GM12878 (cell line): ENCODE measurements around the gene PARS2. TPM values are rescaled to one million over a fixed set of nuclear protein-coding genes. Genes with fewer than 3 reads are reported as not detected.

Experiments used
- CEBPZ ChIP-seq: fragments of 150-350 bp; IDR thresholded peaks from 2 replicates; pipeline ENCODE4 v1.6.1; 2016; ENCODE audit warnings: low read depth, low read length
- EGR1 ChIP-seq, 2 experiments: IDR thresholded peaks; 1 replicate in 1 of 2; 2 replicates in 1 of 2; pipeline ENCODE4 v1.6.1; 2011 to 2012; ENCODE audit warnings: low read depth in 2 of 2, low read length in 2 of 2, borderline replicate concordance in 1 of 2, mild to moderate bottlenecking in 1 of 2, moderate library complexity in 1 of 2
- MEF2B ChIP-seq: fragments of 450-650 bp; IDR thresholded peaks from 2 replicates; pipeline ENCODE4 v1.6.1; 2018; ENCODE audit warnings: mild to moderate bottlenecking, moderate library complexity; ENCODE audit not compliant: partially characterized antibody, poor library complexity, severe bottlenecking
- NBN ChIP-seq: fragments of 450-650 bp; IDR thresholded peaks from 2 replicates; pipeline ENCODE4 v1.6.1; 2016
- RB1 ChIP-seq: fragments of 450-650 bp; formaldehyde crosslinking; IDR thresholded peaks from 2 replicates; pipeline ENCODE4 v1.6.1; 2017; ENCODE audit warnings: mild to moderate bottlenecking, borderline replicate concordance
- SIX5 ChIP-seq: IDR thresholded peaks from 2 replicates; pipeline ENCODE4 v1.6.1; 2011; ENCODE audit warnings: mild to moderate bottlenecking, low read depth, low read length, moderate library complexity; ENCODE audit not compliant: severe bottlenecking
- SREBF1 ChIP-seq: IDR thresholded peaks from 2 replicates; pipeline ENCODE4 v1.6.1; 2012; ENCODE audit warnings: mild to moderate bottlenecking, low read length
- USF2 ChIP-seq: IDR thresholded peaks from 2 replicates; pipeline ENCODE4 v1.6.1; 2011; ENCODE audit warnings: low read depth, low read length, improper control_type of control experiment, borderline replicate concordance
- ZBTB40 ChIP-seq: fragments of 450-650 bp; IDR thresholded peaks from 2 replicates; pipeline ENCODE4 v1.6.1; 2016; ENCODE audit warnings: mild to moderate bottlenecking, moderate library complexity, borderline replicate concordance
- ZNF274 ChIP-seq: IDR thresholded peaks from one replicate; pipeline ENCODE4 v1.8.0; 2011; ENCODE audit not compliant: insufficient read length, insufficient read depth
- ZNF592 ChIP-seq: fragments of 450-650 bp; IDR thresholded peaks from 2 replicates; pipeline ENCODE4 v1.6.1; 2017; ENCODE audit warnings: mild to moderate bottlenecking, moderate library complexity
- polyA plus RNA-seq, 11 experiments: library from polyadenylated mRNA; depleted of rRNA in 4 of 11; unstranded in 6 of 11; stranded (reverse) in 5 of 11; fragments of >200 nt; fragmentation: Nextera tagmentation in 4 of 11; fragmentation: Illumina TruSeq in 1 of 11; extraction: Ambion mirVana in 4 of 11; extraction: Trizol in 1 of 11; gene quantifications; 1 replicate in 1 of 11; 2 replicates in 10 of 11; pipeline versions ENCODE4 v1.2.1 to v1.2.3, GENCODE V29; 2011 to 2016; ENCODE audit warnings: inconsistent platforms in 2 of 11, missing spikeins in 2 of 11, low read depth in 1 of 11
- total RNA-seq, 4 experiments: library from RNA; depleted of rRNA in 3 of 4; stranded (reverse); fragments of >200 nt in 3 of 4; fragmentation: Illumina TruSeq in 1 of 4; extraction: Trizol in 1 of 4; gene quantifications; 2 replicates each; pipeline versions ENCODE4 v1.2.1 to v1.2.3, GENCODE V29; 2013 to 2021
- TF ChIP-seq, protein P1 (sequence below): fragments of 450-650 bp; IDR thresholded peaks from 2 replicates; pipeline ENCODE4 v1.6.1; 2017; ENCODE audit warnings: low read depth, mild to moderate bottlenecking, moderate library complexity

The PARS2 gene
- total and polyA plus RNA-seq, 10 of the 15 experiments (the other 5 are each of a cell fraction or from before 2014, with no cell fraction given) = 3.7 to 12.2 (median 5.9) TPM

DNA sequence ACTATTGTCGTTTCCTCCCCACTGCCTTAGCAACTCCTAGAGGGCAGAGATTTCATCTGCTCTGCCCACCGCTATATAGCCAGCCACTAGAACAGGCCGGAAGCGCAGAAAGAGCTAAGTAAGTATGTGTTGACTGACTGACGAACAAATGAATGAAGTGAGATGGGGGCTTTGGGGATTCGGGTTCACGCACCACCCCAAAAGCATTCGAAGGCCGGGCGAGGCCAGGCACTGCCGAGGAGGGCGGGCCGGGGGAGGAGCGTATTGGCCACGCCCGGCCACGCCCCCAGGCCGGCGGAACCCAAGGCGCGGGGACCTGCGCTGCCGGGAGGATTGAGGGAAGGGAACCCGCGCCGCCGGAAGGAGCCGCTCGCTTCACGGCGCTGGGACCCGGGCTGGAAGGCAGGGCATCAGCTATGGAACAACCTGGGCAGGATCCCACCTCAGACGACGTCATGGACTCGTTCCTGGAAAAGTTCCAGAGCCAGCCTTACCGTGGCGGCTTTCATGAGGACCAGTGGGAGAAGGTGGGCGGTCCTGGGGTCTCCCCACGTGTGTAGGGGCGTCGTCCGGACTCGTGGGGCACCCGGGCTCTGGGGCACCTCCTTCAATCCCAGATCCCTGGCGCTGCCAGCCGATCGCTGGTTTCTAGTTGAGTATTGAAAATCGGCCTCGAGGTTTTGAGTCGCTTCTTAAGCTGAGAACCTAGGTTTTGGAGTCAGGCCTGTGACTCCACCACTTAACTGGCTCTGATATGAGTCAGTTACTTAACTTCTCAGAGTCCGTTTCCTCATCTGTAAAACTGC, 48.6 kb downstream of the PARS2 start, which contains the start of gene TTC4 (continued):
- TF ChIP-seq ZNF592 (no peak), CEBPZ (no peak), USF2 (no peak), RB1 (peak; percentile 89; the same call in 1 of the 2 replicates), ZBTB40 (peak; percentile 98), SIX5 (peak; percentile 64), NBN (peak; percentile 75), MEF2B (peak; percentile 36), EGR1 (IDR thresholded peaks at IDR 0.05; ENCODE audit: borderline replicate concordance in 1 of 2, low read depth in 2 of 2, low read length in 2 of 2) (peak; percentile 59 to 61; a peak in 2 of 3 replicates), SREBF1 (no peak), ZNF274 (no peak)
- TF ChIP-seq, protein P1, sequence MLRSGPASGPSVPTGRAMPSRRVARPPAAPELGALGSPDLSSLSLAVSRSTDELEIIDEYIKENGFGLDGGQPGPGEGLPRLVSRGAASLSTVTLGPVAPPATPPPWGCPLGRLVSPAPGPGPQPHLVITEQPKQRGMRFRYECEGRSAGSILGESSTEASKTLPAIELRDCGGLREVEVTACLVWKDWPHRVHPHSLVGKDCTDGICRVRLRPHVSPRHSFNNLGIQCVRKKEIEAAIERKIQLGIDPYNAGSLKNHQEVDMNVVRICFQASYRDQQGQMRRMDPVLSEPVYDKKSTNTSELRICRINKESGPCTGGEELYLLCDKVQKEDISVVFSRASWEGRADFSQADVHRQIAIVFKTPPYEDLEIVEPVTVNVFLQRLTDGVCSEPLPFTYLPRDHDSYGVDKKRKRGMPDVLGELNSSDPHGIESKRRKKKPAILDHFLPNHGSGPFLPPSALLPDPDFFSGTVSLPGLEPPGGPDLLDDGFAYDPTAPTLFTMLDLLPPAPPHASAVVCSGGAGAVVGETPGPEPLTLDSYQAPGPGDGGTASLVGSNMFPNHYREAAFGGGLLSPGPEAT = peak; percentile 90
